Inflammatory macrophage treated with lipopolysaccharide for 4 hours (primary cell): ENCODE measurements around the gene THSD7B.
"Not testable (repeated sequence)": the region's sequence is repeated elsewhere in the genome, so short reads cannot be mapped to it uniquely, and the experiment has no call there.

Experiments used
- DNase-seq: peaks from one replicate; pipeline ENCODE4 v3.0.0-alpha.2; 2020

Gene THSD7B

GRCh38 chr2:136765256-136766072 is at the start of gene THSD7B:
THSD7B (plus strand) TSS chr2:136765545; CDS start chr2:136882179, 116,634 bp downstream.
- DNase-seq: no peak

- no peak for DNase-seq
Measured at GRCh38 chr2:136718273-136718672, 47.1 kb upstream of the THSD7B start.

- no peak for DNase-seq
Measured at GRCh38 chr2:136727973-136728699, 37.2 kb upstream of the THSD7B start.

- DNase-seq: no peak
Measured at GRCh38 chr2:136736236-136736635, 29.1 kb upstream of the THSD7B start.

GRCh38 chr2:136738044-136738443 is 27.3 kb upstream of the THSD7B start:
- no peak for DNase-seq

- no peak for DNase-seq
Measured at GRCh38 chr2:136741471-136741870, 23.9 kb upstream of the THSD7B start.

GRCh38 chr2:136750065-136750464 is 15.3 kb upstream of the THSD7B start:
- DNase-seq: no peak

GRCh38 chr2:136751406-136751805 is 13.9 kb upstream of the THSD7B start:
- DNase-seq: no peak

- not testable (repeated sequence) for DNase-seq
Measured at GRCh38 chr2:136758504-136758903, 6.8 kb upstream of the THSD7B start.

GRCh38 chr2:136764452-136765255 is 691 bp upstream of the THSD7B start:
- no peak for DNase-seq

- no peak for DNase-seq
Measured at GRCh38 chr2:136766073-136766404, 694 bp downstream of the THSD7B start.

GRCh38 chr2:136767030-136767429 is 1.7 kb downstream of the THSD7B start:
- DNase-seq: no peak

- no peak for DNase-seq
Measured at GRCh38 chr2:136769871-136770270, 4.5 kb downstream of the THSD7B start.

- no peak for DNase-seq
Measured at GRCh38 chr2:136770384-136770783, 5.0 kb downstream of the THSD7B start.

- DNase-seq: no peak
Measured at GRCh38 chr2:136777391-136777790, 12.0 kb downstream of the THSD7B start.

GRCh38 chr2:136783856-136784255 is 18.5 kb downstream of the THSD7B start:
- DNase-seq: no peak

GRCh38 chr2:136785215-136785614 is 19.9 kb downstream of the THSD7B start:
- DNase-seq: no peak

- no peak for DNase-seq
Measured at GRCh38 chr2:136787970-136788369, 22.6 kb downstream of the THSD7B start.

GRCh38 chr2:136796339-136796738 is 31.0 kb downstream of the THSD7B start:
- DNase-seq: no peak

- no peak for DNase-seq
Measured at GRCh38 chr2:136798766-136799165, 33.4 kb downstream of the THSD7B start.

- no peak for DNase-seq
Measured at GRCh38 chr2:136801661-136802060, 36.3 kb downstream of the THSD7B start.

GRCh38 chr2:136809998-136810397 is 44.7 kb downstream of the THSD7B start:
- DNase-seq: no peak

GRCh38 chr2:136818839-136819238 is 53.5 kb downstream of the THSD7B start:
- DNase-seq: no peak

GRCh38 chr2:136823291-136823690 is 57.9 kb downstream of the THSD7B start:
- no peak for DNase-seq
